OCI-LY7 (cell line): ENCODE results near the gene TFEB. TPM values are rescaled to one million over a fixed set of nuclear protein-coding genes. Genes with fewer than 3 reads are reported as not detected.

Experiments
- BruUV-seq: library from RNA; stranded (reverse); fragments of 400-500 nt; replicated peaks from 2 replicates; lab custom pipeline; 2021; lab: Mats Ljungman, UMichigan
- CTCF ChIA-PET: fragments of 300-600 bp; sonication (Branson Sonifier 250); formaldehyde crosslinking; loops from one replicate; lab custom pipeline; 2022; ENCODE audit warnings: antibody characterized with exemption; ENCODE audit not compliant: unreplicated experiment; lab: Charles Lee
- POLR2A ChIA-PET: fragments of 300-600 bp; sonication (Branson Sonifier 250); formaldehyde crosslinking; loops from one replicate; lab custom pipeline; 2022; ENCODE audit warnings: antibody characterized with exemption; lab: Charles Lee
- DNase-seq: peaks from one replicate; pipeline ENCODE4 v3.0.0-alpha.2; 2015; ENCODE audit warnings: low spot score
- H2AFZ ChIP-seq: fragments of 200-600 bp; sonication (generic), shearing (Covaris generic); 2 replicates; pipeline ENCODE4 v1.6.1; 2014; ENCODE audit warnings: mild to moderate bottlenecking, antibody characterized with exemption, low read length, moderate library complexity
- H3K27ac ChIP-seq: fragments of 200-600 bp; sonication (generic); 2 replicates; pipeline ENCODE4 v1.5.1; 2014; ENCODE audit warnings: mixed run types, low read depth, mild to moderate bottlenecking, moderate library complexity, low read length, inconsistent platforms; ENCODE audit not compliant: poor library complexity, severe bottlenecking
- H3K36me3 ChIP-seq: fragments of 200-600 bp; sonication (generic); 2 replicates; pipeline ENCODE4 v1.6.1; 2014; ENCODE audit warnings: mild to moderate bottlenecking, antibody characterized with exemption, low read length, moderate library complexity, mixed read lengths; ENCODE audit not compliant: insufficient read depth
- H3K4me1 ChIP-seq: fragments of 200-600 bp; sonication (generic); 2 replicates; pipeline ENCODE4 v1.5.1; 2014; ENCODE audit warnings: mild to moderate bottlenecking, low read length; ENCODE audit not compliant: insufficient read depth, poor library complexity, severe bottlenecking
- H3K4me2 ChIP-seq: fragments of 200-600 bp; sonication (generic); 2 replicates; pipeline ENCODE4 v1.6.1; 2014; ENCODE audit warnings: mild to moderate bottlenecking, low read length
- H3K4me3 ChIP-seq: fragments of 200-600 bp; sonication (generic); 2 replicates; pipeline ENCODE4 v1.5.1; 2014; ENCODE audit warnings: mild to moderate bottlenecking, low read depth, low read length; ENCODE audit not compliant: poor library complexity, severe bottlenecking
- H3K79me2 ChIP-seq: fragments of 200-600 bp; sonication (generic); 2 replicates; pipeline ENCODE4 v1.6.1; 2016; ENCODE audit warnings: low read depth, mild to moderate bottlenecking, low read length, moderate library complexity, mixed read lengths; ENCODE audit not compliant: insufficient read depth
- H3K9me2 ChIP-seq: fragments of 200-600 bp; sonication (generic); 2 replicates; pipeline ENCODE4 v1.6.1; 2016; ENCODE audit warnings: mild to moderate bottlenecking, low read length, mixed read lengths; ENCODE audit not compliant: insufficient read depth
- H3K9me3 ChIP-seq: fragments of 200-600 bp; sonication (generic); 2 replicates; pipeline ENCODE4 v1.6.1; 2014; ENCODE audit warnings: mild to moderate bottlenecking, mixed run types, low read length, mixed read lengths
- H4K20me1 ChIP-seq: fragments of 200-600 bp; sonication (generic); 2 replicates; pipeline ENCODE4 v1.6.1; 2014; ENCODE audit warnings: mild to moderate bottlenecking, antibody characterized with exemption, low read length, moderate library complexity, mixed read lengths; ENCODE audit not compliant: insufficient read depth
- CTCF ChIP-seq: fragments of 200-600 bp; sonication (generic); conservative IDR thresholded peaks from 2 replicates; pipeline ENCODE4 v1.5.1; 2014; ENCODE audit warnings: mild to moderate bottlenecking, antibody characterized with exemption, low read length, moderate library complexity, mixed read lengths
- EZH2phosphoT487 ChIP-seq: fragments of 200-600 bp; sonication (generic); IDR thresholded peaks from 2 replicates; pipeline ENCODE4 v1.6.1; 2018; ENCODE audit warnings: low read depth, borderline replicate concordance, mild to moderate bottlenecking, mixed run types, antibody characterized with exemption, low read length, moderate library complexity, mixed read lengths
- intact Hi-C: fragments of 100-400 bp; cut with micrococcal nuclease; formaldehyde crosslinking; loops from one replicate; pipeline ENCODE4 v1.10.0; 2022; ENCODE audit not compliant: unreplicated experiment
- total RNA-seq, 2 experiments: library from RNA; depleted of rRNA in 1 of 2; stranded (reverse); fragments of >200 nt in 1 of 2; shearing (Covaris generic) in 1 of 2; gene quantifications; 2 replicates each; pipeline ENCODE4 v1.2.3, GENCODE V29; 2014 to 2022

TFEB gene
- total RNA-seq, 2 experiments from 2014 or later: 36.8 to 60.0 TPM

- no peaks in the 10 kb centered on the region for H3K9me3 ChIP-seq
- H3K79me2 ChIP-seq: no peaks in the 10 kb centered on the region
- no peaks in the 10 kb centered on the region for H4K20me1 ChIP-seq
- H3K27ac ChIP-seq: no peak overlapping the region
- TF ChIP-seq EZH2phosphoT487 (no peak), CTCF (no peak)
- no peak overlapping the region for H3K4me3 ChIP-seq
- no peak for DNase-seq
- H3K9me2 ChIP-seq: no peaks in the 10 kb centered on the region
- H2AFZ ChIP-seq: no peak overlapping the region
- intact Hi-C loops: no loop called here
- H3K36me3 ChIP-seq: no peaks in the 10 kb centered on the region
- no TSS peak for BruUV-seq
- no peak overlapping the region for H3K4me2 ChIP-seq
- CTCF ChIA-PET: no interaction called here
- POLR2A ChIA-PET: no interaction called here
- no peaks in the 10 kb centered on the region for H3K4me1 ChIP-seq
Measured at GRCh38 chr6:41659935-41660334, 75.5 kb downstream of the TFEB start.

- Histone ChIP-seq H4K20me1 (no peaks in the 10 kb centered on the region), H2AFZ (no peak overlapping the region), H3K36me3 (no peaks in the 10 kb centered on the region), H3K9me2 (no peaks in the 10 kb centered on the region), H3K79me2 (no peaks in the 10 kb centered on the region), H3K9me3 (no peaks in the 10 kb centered on the region), H3K4me1 (no peaks in the 10 kb centered on the region), H3K4me3 (no peak overlapping the region), H3K27ac (no peak overlapping the region), H3K4me2 (no peak overlapping the region)
- no peak for DNase-seq
- intact Hi-C loops: no loop called here
- TF ChIP-seq CTCF (no peak), EZH2phosphoT487 (no peak)
- POLR2A ChIA-PET: interaction anchor here (0.5 to 0.6 kb wide), 2 partner anchors 459 to 460 kb away, joined by 3 to 4 read pairs; no protein-coding TSS in a partner anchor
- BruUV-seq: no TSS peak
- CTCF ChIA-PET: no interaction called here
Measured at GRCh38 chr6:41658636-41659035, 76.8 kb downstream of the TFEB start.

GRCh38 chr6:41657131-41658094, 78.0 kb downstream of the TFEB start:
- Histone ChIP-seq H3K4me3 (no peak overlapping the region), H3K9me2 (no peaks in the 10 kb centered on the region), H3K4me2 (no peak overlapping the region), H3K27ac (no peak overlapping the region), H3K4me1 (no peaks in the 10 kb centered on the region), H2AFZ (no peak overlapping the region), H3K36me3 (no peaks in the 10 kb centered on the region), H4K20me1 (no peaks in the 10 kb centered on the region), H3K9me3 (no peaks in the 10 kb centered on the region), H3K79me2 (no peaks in the 10 kb centered on the region)
- CTCF ChIA-PET: no interaction called here
- TF ChIP-seq CTCF: no peak
- TF ChIP-seq EZH2phosphoT487: no peak
- no peak for DNase-seq
- POLR2A ChIA-PET: interaction anchor here (0.7 kb wide), 1 partner anchor 13 kb away, joined by 3 read pairs; no protein-coding TSS in a partner anchor
- intact Hi-C loops: no loop called here
- no TSS peak for BruUV-seq
